CD4-positive, alpha-beta T cell treated with Interleukin-17A for 4 hours (primary cell): ENCODE results near the gene LDLRAD3.

Experiments
- DNase-seq: peaks from one replicate; pipeline ENCODE4 v3.0.0-alpha.2; 2020; ENCODE audit warnings: mixed read lengths

The LDLRAD3 gene

GRCh38 chr11:36053862-36054261 is 110.0 kb downstream of the LDLRAD3 start:
- DNase-seq = no peak

DNA sequence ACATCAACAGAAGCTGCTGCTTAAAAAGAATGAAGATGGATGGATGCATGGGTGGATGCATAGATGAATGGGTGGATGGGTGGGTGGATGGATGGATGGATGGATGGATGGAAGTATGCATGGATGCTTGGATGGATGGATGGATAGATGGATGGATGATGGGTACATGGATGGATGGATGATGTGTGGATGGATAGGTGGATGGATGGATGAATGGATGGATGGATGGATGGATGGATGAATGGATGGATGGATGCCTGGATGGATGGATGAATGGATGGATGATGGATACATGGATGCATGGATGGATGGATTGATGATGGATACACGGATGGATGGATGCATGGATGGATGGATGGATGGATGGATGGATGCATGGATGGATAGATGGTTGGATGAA is 110.8 kb downstream of the LDLRAD3 start:
- no peak for DNase-seq

DNA sequence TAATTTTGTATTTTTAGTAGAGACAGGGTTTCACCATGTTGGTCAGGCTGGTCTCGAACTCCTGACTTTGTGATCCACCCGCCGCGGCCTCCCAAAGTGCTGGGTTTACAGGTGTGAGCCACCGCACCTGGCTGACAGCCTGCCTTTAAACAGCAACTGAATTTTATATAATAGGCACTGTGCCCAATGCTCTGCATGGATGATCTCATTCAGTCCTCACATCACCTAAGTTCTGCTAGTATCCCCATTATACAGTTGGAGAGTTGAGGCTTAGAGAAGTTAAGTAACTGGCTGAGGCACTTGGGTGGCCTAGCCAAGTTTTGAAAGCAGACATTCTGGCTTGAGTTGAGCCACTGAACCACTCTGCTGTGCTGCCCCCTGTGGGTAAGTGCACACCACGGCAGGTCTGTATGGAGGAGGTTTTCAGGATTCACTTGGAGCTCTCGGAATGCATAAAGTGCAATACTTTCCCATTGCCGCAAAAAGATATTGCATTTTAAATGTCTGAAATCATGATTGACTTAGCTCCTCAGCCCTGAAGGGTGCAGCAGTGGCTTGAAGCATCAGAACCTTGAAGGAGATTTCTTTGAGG is 112.4 kb downstream of the LDLRAD3 start:
- no peak for DNase-seq

DNA sequence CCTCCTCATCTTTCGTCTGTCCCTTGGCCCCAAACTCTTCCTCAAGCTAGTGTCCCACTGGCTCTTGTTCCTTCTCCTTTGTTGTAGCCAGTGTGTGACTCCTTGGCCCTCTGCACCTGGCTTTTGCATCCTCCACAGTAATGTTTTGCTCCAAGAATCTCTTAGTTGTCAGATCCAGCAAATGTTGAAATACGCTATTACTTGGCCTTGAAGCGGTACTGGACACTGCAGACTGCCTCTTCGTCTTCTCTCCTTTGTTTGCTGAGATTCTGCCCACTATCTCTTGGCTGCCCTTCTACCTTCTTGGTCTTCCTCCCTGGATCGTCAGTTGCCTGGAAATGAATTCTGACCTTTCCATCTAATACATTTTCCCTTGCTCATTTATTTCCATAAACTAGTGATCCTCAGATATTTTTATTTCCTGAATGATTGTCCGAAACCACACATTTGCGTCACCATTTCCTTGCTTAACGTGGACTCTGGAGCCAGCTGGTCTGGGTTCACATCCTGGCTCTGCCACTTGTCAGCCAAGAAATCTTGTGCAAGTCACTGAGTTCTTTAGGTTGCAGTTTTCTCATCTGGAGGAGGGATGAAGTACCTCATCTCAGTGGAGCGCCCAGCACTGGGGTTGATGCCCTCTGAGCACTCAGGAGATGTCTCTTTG is 113.6 kb downstream of the LDLRAD3 start:
- DNase-seq = no peak

DNA sequence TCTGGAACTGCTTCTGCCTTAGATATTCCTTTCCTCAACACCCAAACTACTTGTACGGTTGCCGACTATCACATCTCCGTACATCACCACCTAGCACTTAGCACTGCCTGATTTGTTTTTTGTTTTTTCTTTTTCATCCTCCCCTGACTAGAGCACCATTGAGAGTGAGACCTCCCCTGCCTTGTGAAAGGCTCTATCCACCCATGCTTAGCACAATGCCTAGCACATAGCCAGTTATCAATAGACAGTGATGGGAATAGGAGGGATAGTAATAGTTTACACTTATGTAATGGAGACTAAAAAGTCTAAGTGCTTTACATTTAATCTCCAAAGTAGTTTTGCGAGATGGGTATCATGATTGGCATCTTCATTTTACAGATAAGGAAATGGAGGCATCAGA is 115.8 kb downstream of the LDLRAD3 start:
- no peak for DNase-seq

- DNase-seq = no peak
These were observed 117.1 kb downstream of the LDLRAD3 start for GRCh38 chr11:36060926-36061325.

DNA sequence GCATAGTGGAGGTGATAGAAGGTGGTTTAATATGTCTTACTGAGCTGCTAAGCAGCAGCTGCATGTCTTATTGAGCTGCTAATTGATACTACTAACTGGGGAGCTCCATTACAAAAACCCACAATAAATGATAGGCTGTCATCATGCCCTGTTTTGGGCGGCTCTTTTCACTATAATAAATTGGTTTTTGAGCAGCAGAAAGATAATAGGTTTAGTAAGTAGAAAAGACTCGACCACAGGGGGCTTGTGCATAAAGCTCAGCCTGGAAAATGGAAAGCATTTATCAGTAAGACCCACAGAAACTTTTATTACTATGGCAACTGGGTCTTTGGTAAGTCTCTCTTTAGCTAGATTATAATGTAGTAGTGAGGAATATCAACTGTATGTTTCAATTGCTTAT is 117.6 kb downstream of the LDLRAD3 start:
- DNase-seq = no peak

DNA sequence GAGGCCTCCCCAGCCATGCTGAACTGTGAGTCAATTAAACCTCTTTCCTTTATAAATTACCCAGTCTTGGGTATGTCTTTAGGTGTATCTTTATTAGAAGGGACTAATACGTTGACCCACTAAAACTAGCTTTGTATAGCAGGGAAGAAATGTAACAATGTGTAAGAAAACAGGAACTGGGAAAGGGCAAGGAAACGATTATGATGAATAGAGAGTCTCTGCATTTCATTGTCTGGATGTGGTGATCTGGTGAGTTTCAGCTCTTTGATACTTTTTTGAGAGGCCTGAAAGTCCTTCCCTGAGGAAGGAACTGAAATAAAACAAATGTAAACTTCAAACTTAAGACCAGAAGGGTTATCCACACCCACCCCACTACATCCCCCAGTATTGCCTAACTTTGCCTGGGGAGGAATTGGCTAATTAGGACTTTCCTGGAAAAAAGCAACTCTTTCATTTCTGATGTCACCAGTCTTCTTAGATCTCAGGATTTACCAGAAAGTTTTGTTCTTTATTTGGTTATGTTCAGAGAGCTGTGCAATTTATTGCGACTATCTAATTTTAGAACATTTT is 119.0 kb downstream of the LDLRAD3 start:
- no peak for DNase-seq

GRCh38 chr11:36065436-36065835 is 121.6 kb downstream of the LDLRAD3 start:
- no peak for DNase-seq

GRCh38 chr11:36066891-36067290 is 123.0 kb downstream of the LDLRAD3 start:
- no peak for DNase-seq

DNA sequence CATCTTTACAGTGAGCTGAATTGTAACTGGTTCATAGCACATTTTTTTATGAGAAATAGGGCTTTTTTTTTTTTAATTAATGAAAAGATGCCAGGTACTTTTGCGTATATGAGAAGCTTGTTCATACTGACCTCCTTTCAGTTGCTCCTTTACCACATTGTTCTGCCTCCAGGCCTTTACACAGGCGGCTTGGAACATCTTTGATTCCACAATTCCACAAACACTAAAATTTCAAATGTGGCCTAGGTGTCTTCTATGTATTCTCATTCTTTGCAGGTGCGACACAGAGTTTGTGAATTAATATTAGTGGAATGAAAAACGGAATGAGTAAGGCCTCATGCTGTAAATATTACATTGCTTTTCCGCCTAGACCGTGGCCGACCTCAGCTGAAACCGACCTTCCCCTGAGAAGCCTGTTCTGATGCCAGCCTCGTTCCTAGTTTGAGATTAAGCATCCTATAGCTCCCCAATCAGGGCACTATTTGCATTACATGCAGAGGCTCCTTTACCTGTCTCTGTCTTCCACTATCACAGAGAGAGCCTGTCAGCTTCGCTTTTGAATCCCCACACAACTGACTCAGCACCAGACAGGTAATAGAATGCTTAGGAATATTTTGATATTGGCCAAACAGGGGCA is 125.8 kb downstream of the LDLRAD3 start:
- DNase-seq = no peak

GRCh38 chr11:36070213-36070953 is 126.5 kb downstream of the LDLRAD3 start:
- DNase-seq = no peak

DNA sequence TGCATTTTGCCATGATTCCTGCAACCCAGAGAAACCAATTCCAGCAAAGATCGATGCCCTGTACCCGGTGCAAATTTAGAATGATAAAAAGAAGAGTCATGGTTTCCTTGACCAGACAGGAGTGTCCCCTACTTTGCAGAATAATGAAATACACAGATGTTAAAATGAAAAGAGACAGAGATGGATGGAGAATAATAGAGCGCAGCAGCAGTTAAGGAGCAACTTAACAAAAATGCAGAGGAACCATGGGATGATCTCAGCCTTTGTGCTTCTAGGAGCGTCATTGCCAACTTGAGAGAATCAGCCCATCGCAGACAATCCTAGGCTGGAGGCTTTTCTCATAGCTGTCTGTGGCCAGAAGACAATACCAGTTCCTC is 127.1 kb downstream of the LDLRAD3 start:
- no peak for DNase-seq

- no peak for DNase-seq
These were observed 128.1 kb downstream of the LDLRAD3 start for GRCh38 chr11:36071917-36072500.

- no peak for DNase-seq
These were observed 129.7 kb downstream of the LDLRAD3 start for GRCh38 chr11:36073411-36074203.

DNA sequence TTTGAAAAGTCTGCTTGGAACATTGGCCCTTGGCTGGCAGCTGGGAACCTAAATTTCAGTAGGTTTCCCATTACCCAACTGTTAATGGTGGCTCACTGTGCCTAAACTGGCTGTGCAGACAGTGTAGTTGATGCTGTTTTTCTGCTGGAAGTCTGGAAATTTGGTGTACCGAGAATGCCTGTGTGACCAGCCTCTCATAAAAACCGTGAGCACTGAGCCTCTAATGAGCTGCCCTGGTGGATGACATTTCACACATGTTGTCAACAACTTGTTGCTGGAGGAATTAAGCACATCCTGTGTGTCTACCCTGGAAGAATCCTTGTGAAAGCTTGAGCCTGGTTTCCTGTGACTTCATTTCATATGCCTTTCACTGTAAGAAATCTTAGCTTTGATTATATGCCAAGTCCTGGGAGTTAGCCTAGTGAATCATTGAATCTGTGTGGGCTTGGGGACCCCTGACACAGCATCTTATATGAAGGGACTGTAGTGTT is 131.1 kb downstream of the LDLRAD3 start:
- DNase-seq = no peak

GRCh38 chr11:36077368-36077767 is 133.5 kb downstream of the LDLRAD3 start:
- DNase-seq = no peak

DNA sequence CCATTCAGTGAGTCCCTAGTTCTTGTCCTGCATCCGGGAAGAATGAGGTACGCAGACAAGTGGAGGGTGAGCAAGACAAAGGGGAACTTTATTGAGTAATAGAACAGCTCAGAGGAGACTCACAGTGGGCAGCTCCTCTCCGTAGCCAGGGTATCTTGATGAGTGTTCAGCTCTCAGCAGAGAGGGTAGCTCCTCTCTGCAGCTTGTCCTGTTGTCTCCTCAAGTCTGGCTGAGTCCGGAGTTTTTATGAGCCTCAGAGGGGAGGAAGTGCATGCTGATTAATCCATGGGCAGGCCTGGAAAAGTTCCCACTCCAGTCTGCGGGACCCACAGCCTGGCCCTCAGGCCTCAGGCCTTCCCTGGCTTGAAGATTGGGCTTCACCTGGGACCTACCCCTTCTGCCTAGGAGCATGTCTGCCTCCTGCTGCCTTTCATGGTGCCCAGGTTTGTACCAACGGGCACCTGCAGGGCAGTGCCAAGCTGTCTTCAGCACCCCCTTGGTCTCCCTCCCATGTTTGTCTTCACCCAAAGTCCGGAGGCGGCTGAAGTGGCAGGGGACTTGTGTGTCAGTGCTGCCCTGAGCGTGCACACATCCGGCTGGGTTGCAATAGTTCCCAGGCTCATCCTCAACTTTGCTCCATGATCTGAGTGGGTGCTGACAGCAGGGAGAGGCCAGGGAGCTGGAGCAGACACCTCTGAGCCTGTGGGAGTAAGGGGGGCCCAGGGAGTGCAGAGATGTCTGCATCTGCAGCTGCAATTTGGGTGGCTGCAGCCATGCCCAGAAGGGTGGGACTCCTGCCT is 134.2 kb downstream of the LDLRAD3 start:
- no peak for DNase-seq

DNA sequence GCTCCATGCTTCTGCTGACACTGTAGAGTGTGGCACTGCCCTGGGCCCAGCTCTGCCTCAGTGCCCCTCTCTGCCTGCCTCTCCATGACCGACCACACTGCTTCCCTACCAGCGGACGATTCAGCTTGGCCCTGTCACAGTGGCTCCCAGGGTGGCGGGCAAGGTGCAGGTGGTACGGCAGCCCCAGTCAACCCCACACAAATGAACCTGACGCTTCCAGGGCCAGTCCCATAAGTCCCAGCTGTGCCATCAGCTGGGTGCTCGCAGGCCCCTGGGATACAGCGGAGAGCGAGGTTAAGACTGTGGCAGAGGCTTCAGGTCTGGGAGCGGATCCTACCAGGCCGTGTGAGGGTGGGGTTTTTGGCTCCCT is 134.8 kb downstream of the LDLRAD3 start:
- DNase-seq = no peak

DNA sequence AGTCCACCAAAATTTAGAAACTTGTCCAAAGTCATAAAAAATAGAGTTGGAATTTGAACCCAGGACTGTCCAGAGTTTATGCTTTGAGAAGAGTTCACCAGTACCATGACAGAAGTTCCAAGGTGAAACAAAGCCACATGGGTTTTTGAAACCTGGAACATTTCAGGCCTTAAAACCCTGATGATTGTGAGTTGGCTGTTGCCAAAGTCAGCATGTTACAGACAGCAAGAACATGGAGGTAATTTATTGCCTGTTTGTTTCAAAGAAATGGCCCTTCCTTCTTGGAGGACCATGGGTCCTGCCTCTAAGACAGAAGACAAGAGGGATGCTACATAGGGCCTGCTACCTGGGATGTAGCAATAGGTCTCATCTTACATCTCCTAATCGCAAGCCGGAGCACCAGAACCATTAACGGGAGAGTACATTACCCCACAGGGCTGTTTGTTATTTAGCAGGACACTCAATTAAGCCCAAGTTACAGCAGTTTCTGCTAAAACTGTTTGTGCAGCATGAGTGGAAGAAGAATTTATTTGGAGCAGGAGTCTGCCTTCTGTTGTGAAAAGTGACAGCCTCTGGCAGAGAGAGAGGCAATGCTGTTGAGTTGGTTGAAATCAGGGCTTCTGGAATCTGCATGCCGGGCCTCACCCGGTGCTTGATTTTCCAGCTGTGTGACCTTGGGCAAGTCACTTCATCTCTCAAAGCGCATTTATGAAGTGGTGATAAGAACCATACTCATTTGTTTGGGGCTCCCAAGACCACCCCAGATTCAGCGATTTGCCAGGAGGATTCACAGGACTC is 136.2 kb downstream of the LDLRAD3 start:
- no peak for DNase-seq
